Adrenal gland (tissue), 12 donors: ENCODE data around the gene SPRR1A. TPM values are rescaled to one million over a fixed set of nuclear protein-coding genes. Genes with fewer than 3 reads are reported as not detected.

Experiments
- DNase-seq, 7 donors: peaks; one replicate each; pipeline ENCODE4 v3.0.0-alpha.2; 2019 to 2020
- H3K27ac ChIP-seq, 5 donors: fragments of 200-600 bp; sonication (generic) in 4 of 5; 1 replicate in 3 of 5; 2 replicates in 2 of 5; pipeline versions ENCODE4 v1.5.1 to v1.8.0; 2016 to 2020; ENCODE audit warnings: mild to moderate bottlenecking in 1 of 5
- H3K27me3 ChIP-seq: fragments of 200-600 bp; 2 replicates; pipeline ENCODE4 v1.8.0; 2021
- H3K36me3 ChIP-seq, 2 donors: fragments of 200-600 bp; replicated peaks in 1 of 2; 1 replicate in 1 of 2; 2 replicates in 1 of 2; pipeline versions ENCODE4 v1.5.1 to v1.8.0; 2018 to 2022
- H3K4me1 ChIP-seq, 2 donors: fragments of 200-600 bp; replicated peaks in 1 of 2; 1 replicate in 1 of 2; 2 replicates in 1 of 2; pipeline versions ENCODE4 v1.5.1 to v1.8.0; 2018 to 2021
- H3K4me3 ChIP-seq, 4 donors: fragments of 200-600 bp; sonication (generic) in 3 of 4; one replicate each; pipeline ENCODE4 v1.5.1; 2016 to 2018
- H3K9me3 ChIP-seq, 3 donors: fragments of 200-600 bp; sonication (generic) in 1 of 3; replicated peaks in 1 of 3; 1 replicate in 2 of 3; 2 replicates in 1 of 3; pipeline versions ENCODE4 v1.5.1 to v1.8.0; 2016 to 2021
- POLR2A ChIP-seq, 2 donors: fragments of 450-650 bp; IDR thresholded peaks; one replicate each; pipeline ENCODE4 v1.6.1; 2017; ENCODE audit warnings: antibody characterized with exemption in 2 of 2, mild to moderate bottlenecking in 2 of 2, moderate library complexity in 1 of 2
- WGBS, 4 donors: extraction: QIAGEN DNeasy Blood & Tissue Kit in 2 of 4; methylation state at CpG; one replicate each; pipeline versions ENCODE4 v1.1.5 to v1.1.7; 2013 to 2017; 5-methylcytosine and 5-hydroxymethylcytosine counted together
- intact Hi-C, 2 donors: fragments of 100-400 bp; cut with DNase I; formaldehyde crosslinking; loops; one replicate each; pipeline versions ENCODE4 v1.14.1 to v1.15.0; 2022 to 2023
- polyA plus RNA-seq, 3 donors: library from polyadenylated mRNA; stranded (reverse); fragments of 200-250 nt in 2 of 3; fragments of 350-450 nt in 1 of 3; fragmentation: Illumina TruSeq in 1 of 3; extraction: RNeasy Lipid Tissue Mini Kit (QIAGEN cat#74804) in 1 of 3; gene quantifications; one replicate each; pipeline ENCODE4 v1.2.3, GENCODE V29; 2013 to 2014
- total RNA-seq, 9 donors: library from RNA; depleted of rRNA in 4 of 9; stranded (reverse); fragments of >200 nt in 4 of 9; fragments of 120-200 nt in 1 of 9; fragmentation: NEBNext Ultra II Directional in 1 of 9; extraction: Animal tissue kit (Norgen Biotek cat#: 25700) in 1 of 9; gene quantifications; one replicate each; pipeline versions ENCODE4 v1.1.0 to v1.2.4, GENCODE V29; 2013 to 2023
- TF ChIP-seq, protein P1 (sequence below), 6 experiments: fragments of 450-650 bp in 4 of 6; fragments of 200-600 bp in 2 of 6; sonication (generic) in 1 of 6; IDR thresholded peaks; 1 replicate in 5 of 6; 2 replicates in 1 of 6; pipeline versions ENCODE4 v1.5.1 to v1.8.0; 2016 to 2021; ENCODE audit warnings: antibody characterized with exemption in 6 of 6, mild to moderate bottlenecking in 2 of 6, moderate library complexity in 1 of 6
- donor health status: healthy with polysubstance abuse.
- donor health status: Bipolar disorder and iron deficiency.
- donor health status: DM: yes; HTN: yes; CAD: no.
- donor health status: DM: no; HTN: no; CAD: no.
- donor health status: DM: no; HTN: no; CAD: no.
- donor health status: DM: yes; HTN: yes; CAD: no.

Gene SPRR1A
- total and polyA plus RNA-seq, 12 donors: not detected

DNA sequence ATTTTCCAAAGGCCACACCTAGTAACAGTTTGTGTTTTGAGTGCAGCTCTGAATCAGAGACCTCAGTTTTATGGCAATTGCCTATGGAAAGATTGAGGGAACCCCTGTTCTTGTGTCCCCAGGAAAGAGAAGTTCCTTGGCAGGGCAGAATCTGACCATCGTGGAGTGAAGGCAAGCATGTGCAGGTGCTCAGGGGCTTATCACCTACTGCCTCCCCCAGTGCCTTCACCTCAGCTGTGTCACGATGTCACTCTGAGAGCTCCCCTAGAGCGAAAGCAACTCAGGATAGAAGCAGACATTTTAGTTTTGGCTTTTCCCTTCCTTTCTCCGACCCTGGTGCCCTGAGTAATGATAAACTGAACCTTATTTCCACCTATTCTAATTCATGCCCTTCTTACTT lies 1.8 kb upstream of the SPRR1A start:
- Histone ChIP-seq H3K9me3 (no peaks in the 10 kb centered on the region), H3K36me3 (no peaks in the 10 kb centered on the region), H3K27me3 (no peaks in the 10 kb centered on the region), H3K27ac (no peak overlapping the region), H3K4me3 (no peak overlapping the region), H3K4me1 (no peaks in the 10 kb centered on the region)
- TF ChIP-seq POLR2A (IDR thresholded peaks at IDR 0.05): no peak
- TF ChIP-seq, protein P1, sequence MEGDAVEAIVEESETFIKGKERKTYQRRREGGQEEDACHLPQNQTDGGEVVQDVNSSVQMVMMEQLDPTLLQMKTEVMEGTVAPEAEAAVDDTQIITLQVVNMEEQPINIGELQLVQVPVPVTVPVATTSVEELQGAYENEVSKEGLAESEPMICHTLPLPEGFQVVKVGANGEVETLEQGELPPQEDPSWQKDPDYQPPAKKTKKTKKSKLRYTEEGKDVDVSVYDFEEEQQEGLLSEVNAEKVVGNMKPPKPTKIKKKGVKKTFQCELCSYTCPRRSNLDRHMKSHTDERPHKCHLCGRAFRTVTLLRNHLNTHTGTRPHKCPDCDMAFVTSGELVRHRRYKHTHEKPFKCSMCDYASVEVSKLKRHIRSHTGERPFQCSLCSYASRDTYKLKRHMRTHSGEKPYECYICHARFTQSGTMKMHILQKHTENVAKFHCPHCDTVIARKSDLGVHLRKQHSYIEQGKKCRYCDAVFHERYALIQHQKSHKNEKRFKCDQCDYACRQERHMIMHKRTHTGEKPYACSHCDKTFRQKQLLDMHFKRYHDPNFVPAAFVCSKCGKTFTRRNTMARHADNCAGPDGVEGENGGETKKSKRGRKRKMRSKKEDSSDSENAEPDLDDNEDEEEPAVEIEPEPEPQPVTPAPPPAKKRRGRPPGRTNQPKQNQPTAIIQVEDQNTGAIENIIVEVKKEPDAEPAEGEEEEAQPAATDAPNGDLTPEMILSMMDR (IDR thresholded peaks at IDR 0.05): no peak
- WGBS, 4 donors: 71 to 91% (median 90%) methylated on average over 4 of the region's 4 CpGs
- intact Hi-C loops: no loop called here
- no peak for DNase-seq

DNA sequence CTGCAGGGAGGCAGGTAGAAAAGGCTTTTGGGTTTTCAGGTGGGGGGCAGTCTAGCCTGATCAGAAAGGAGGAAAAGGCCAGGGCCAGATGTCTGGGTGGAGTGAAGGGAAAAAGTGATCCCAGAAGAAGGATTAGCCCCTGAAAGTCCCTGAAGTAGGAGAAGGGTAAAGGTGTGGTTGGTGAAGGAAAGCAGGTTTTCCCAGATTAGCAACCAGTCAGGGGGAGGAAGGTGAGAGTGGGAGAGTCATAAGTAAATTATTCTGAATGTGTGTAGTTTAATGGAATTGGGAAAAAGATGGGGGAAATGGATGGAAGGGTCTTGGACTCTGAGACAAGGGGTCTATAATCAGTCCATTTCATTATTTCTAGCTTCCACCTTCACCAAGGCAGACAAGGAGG lies 647 bp upstream of the SPRR1A start:
- no peaks in the 10 kb centered on the region for H3K36me3 ChIP-seq
- no peak for TF ChIP-seq POLR2A (IDR thresholded peaks at IDR 0.05)
- TF ChIP-seq, protein P1 (IDR thresholded peaks at IDR 0.05): no peak
- H3K27me3 ChIP-seq: no peaks in the 10 kb centered on the region
- no peaks in the 10 kb centered on the region for H3K9me3 ChIP-seq
- H3K4me3 ChIP-seq: no peak overlapping the region
- H3K4me1 ChIP-seq: no peaks in the 10 kb centered on the region
- intact Hi-C loops: no loop called here
- no peak for DNase-seq
- H3K27ac ChIP-seq: no peak overlapping the region

- intact Hi-C loops: no loop called here
- no peak overlapping the region for H3K4me3 ChIP-seq
- no peak for DNase-seq
- TF ChIP-seq POLR2A (IDR thresholded peaks at IDR 0.05): no peak
- H3K27me3 ChIP-seq: no peaks in the 10 kb centered on the region
- no peaks in the 10 kb centered on the region for H3K4me1 ChIP-seq
- WGBS, 4 donors: 81 to 93% (median 83%) methylated on average over 2 of the region's 2 CpGs
- H3K27ac ChIP-seq: no peak overlapping the region
- H3K36me3 ChIP-seq: no peaks in the 10 kb centered on the region
- no peaks in the 10 kb centered on the region for H3K9me3 ChIP-seq
Observed at GRCh38 chr1:152986578-152986977, 2.7 kb downstream of the SPRR1A start.

GRCh38 chr1:152993186-152993585 lies 9.3 kb downstream of the SPRR1A start:
- no peak for DNase-seq
- intact Hi-C loops: no loop called here
- Histone ChIP-seq H3K27me3 (no peaks in the 10 kb centered on the region), H3K9me3 (no peaks in the 10 kb centered on the region), H3K36me3 (no peaks in the 10 kb centered on the region), H3K27ac (no peak overlapping the region), H3K4me1 (no peaks in the 10 kb centered on the region), H3K4me3 (no peak overlapping the region)
- TF ChIP-seq, protein P1 (IDR thresholded peaks at IDR 0.05): no peak
- TF ChIP-seq POLR2A (IDR thresholded peaks at IDR 0.05): no peak
- 83 to 88% (median 85%) methylated on average over 3 to 6 of the region's 6 CpGs for WGBS, 4 donors

GRCh38 chr1:152995842-152996241 lies 12.0 kb downstream of the SPRR1A start:
- DNase-seq: no peak
- Histone ChIP-seq H3K36me3 (no peaks in the 10 kb centered on the region), H3K4me3 (no peak overlapping the region), H3K9me3 (no peaks in the 10 kb centered on the region), H3K4me1 (no peaks in the 10 kb centered on the region), H3K27me3 (no peaks in the 10 kb centered on the region), H3K27ac (no peak overlapping the region)
- intact Hi-C loops: no loop called here
- WGBS, 4 donors: 0 to 50% (median 36%) methylated on average over 1 of the region's 1 CpG
- no peak for TF ChIP-seq POLR2A (IDR thresholded peaks at IDR 0.05)
- TF ChIP-seq, protein P1 (IDR thresholded peaks at IDR 0.05): no peak
